Left cardiac atrium (tissue), 4 donors: Measurements from ENCODE around the gene ADSS2. TPM values are rescaled to one million over a fixed set of nuclear protein-coding genes. Genes with fewer than 3 reads are reported as not detected.
"Not testable (repeated sequence)": the region's sequence is repeated elsewhere in the genome, so short reads cannot be mapped to it uniquely, and the experiment has no call there.

ENCODE experiments used
- ATAC-seq, 2 donors: fragments of 200-7000 bp; cut with Tn5 transposase; one replicate each; pipeline ENCODE4 v1.9.1; 2020; ENCODE audit warnings: mild to moderate bottlenecking in 2 of 2, moderate library complexity in 2 of 2
- DNase-seq: peaks from one replicate; pipeline ENCODE4 v3.0.0-alpha.2; 2020
- intact Hi-C, 2 donors: fragments of 100-400 bp; cut with DNase I; formaldehyde crosslinking; loops; one replicate each; pipeline versions ENCODE4 v1.14.1 to v1.15.1; 2022 to 2023
- total RNA-seq, 2 donors: library from RNA; stranded (reverse); fragmentation: NEBNext Ultra II Directional; extraction: Animal tissue kit (Norgen Biotek cat#: 25700); gene quantifications; one replicate each; pipeline ENCODE4 v1.2.1, GENCODE V29; 2021
- donor health status: DM: no; HTN: yes; CAD: no.
- donor health status: DM: no; HTN: yes; CAD: no; lungs with severe emphysema.
- donor health status: DM: yes; HTN: yes; CAD: no.
- donor health status: Dilated cardiomyopathy.

Gene ADSS2
- total RNA-seq, 2 donors from 2014 or later, result 8.5 to 16.5 TPM

DNA sequence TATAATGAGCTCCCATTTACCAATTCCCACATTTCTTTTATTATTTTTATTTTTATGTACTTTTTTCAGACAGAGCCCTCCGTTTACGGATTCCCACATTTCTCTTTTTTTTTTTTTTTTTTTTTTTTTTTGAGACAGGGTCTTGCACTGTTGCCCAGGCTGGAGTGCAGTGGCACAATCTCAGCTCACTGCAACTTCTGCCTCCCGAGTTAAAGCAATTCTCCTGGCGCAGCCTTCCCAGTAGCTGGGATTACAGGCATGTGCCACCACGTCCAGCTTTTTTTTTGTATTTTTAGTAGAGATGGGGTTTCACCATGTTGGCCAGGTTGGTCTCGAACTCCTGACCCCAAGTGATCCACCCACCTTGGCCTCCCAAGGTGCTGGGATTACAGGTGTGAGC, 77.2 kb downstream of the ADSS2 start:
- ATAC-seq, DNase-seq, intact Hi-C loops: not testable (repeated sequence)

DNA sequence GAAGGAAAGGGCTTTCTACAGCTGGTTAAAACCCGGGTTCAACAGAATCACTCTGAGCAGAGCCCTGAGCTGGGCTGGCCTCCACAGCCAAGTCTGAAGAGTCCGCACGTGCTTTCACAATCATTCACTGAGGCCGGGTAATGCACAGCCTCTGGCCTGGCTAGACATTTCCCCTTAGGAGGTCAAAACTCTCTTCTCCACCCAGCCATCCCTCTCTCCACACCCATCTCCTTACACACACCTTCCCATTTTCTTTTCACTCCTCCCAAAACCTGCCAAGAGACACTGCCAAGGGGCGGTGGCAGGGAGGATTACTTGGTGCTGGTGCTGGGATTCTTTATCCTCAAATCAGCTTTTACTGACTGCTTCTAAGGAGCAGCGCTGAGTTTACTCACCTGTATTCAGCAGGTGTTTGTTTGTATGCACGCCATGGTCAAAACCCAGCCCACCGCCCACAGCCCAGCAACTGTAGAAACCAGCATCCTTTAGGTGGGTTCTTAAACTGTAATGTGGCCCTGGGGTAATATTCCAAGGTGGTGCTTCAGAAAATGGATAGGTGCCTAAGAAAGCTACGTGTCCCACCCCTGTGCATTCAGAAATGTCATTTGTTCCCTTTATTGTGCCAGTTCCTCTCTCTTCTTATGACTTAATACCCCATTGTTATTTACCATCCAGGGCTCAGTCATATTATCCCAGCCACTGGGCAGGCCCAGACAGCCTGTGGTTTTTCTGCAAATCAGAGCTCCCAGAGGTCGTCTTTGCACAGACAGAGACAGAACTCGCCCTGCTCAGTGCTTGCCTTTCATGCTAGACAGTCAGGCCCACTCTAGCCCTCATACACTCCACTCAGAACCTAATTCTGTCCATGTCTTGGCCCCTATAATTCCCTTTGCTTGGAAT, 80.2 kb downstream of the ADSS2 start:
- ATAC-seq, result peak in 1 of 2 donors; percentile 33
- intact Hi-C loops, result no loop called here

DNA sequence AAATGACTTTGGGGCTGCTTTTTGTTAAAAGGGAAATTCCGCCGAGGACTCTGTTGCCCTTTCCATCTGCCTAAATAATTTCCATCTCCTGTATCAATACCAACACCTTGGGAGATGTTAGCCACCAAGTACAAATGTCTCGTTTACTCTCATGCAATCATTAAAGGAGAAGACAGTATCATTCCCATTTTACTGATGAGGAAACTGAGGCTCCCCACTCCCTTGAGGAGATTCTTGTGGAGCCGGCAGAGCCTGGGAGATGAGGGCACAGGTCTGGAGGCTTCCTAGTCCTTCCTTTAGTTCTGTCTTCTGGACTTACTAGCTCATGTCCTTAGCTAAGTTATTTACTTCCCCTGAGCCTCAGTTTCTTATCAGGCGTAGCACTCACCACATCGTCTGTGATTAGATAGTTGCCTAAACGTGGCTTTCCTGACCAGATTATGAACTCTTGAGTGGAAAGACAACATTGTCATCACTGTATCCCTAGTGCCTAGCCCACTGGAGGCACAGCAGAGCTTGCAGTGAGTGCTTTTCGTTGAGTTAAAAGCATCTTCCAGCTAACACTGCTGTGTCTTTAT, 81.6 kb downstream of the ADSS2 start:
- intact Hi-C loops, result no loop called here
- ATAC-seq, result no peak
- no peak for DNase-seq

More for the DNA sequence above, 80.2 kb downstream of the ADSS2 start:
- no peak for DNase-seq

DNA sequence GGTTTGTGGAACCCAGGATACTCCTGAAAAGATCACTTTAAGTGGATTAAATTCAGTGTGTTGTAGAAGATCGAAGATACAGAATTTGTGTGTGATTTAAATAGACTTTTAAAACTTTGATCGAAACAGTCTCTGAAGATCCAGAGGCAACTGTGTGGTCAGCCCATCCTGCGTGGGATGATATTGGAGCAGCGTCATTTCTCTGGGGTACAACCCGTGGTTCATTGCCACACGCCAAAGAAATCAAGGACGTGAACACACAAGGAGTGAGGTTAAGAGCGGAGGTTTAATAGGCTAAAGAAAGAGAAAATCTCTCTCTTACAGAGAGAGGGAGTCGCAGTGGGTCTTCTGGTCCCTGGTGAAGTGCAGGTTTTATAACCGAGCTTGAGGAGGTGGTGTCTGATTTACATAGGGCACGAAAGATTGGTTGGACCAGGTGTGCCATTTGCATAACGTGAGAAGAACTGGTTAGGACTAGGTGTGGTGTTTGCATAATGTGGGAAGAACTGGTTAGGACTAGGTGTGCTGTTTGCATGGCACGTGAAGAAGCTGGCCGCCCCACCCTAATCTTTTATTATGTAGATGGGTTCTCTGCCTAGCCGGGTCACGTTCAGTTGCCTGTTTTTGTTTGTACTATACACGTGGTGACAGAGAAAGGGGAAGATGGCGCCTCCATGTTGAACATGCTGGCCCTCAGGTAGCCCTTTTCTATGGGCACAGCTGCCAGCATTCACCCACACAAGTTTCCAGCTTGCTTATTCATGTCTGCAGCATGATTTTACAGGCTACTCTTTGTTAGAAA, 82.3 kb downstream of the ADSS2 start:
- DNase-seq, result no peak
- intact Hi-C loops, result no loop called here
- no peak for ATAC-seq

DNA sequence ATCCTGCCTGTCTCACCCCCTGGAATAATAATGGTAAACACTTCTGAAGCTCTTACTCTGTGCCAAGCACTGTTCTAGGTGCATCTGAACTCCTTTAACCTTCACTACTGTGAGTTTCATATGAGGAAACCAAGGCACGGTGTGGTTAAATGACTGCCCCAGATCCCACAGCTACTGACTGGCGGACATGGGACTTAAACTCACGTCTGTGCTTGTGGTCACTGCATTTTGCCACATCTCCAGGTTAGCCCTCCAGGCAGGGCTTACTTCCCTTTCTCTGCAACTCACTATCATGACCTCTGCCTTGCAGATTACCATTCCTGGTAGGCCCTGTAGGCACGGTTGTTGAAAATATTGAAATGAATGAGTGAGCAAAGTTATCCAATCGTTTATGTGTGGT, 83.4 kb downstream of the ADSS2 start:
- no peak for DNase-seq
- ATAC-seq, result no peak
- intact Hi-C loops, result no loop called here

DNA sequence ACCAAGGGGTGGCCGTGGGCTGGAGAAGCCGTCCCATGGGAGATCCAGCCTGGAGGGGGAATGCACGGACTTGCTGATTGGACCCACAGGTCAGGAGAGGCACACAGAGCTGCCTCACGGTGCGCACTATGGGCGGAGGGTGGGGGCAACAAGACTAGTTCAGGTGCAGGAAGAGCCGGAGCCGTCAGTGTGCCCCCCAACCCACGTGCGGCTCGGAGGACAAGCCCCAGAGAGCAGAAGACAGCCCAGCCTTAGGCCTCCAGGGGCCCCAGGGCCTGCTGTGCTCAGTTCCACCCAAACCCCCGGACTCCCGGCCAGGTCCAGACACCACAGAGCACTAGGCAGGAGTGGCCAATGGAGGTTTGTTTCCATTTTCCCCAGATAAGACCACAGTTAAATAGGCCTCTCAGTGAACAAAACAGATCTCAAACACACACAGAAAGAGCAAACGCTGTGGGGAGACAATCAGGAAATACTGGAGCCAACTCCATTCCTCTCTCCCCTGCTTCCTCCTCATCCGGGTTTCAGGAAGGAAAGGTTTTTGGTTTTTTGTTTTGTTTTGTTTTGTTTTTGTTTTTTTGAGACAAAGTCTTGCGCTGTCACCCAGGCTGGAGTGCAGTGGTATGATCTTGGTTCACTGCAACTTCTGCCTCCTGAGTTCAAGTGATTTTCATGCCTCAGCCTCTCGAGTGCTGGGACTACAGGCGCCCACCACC, 84.2 kb downstream of the ADSS2 start:
- DNase-seq, result no peak
- ATAC-seq, result no peak
- intact Hi-C loops, result no loop called here

DNA sequence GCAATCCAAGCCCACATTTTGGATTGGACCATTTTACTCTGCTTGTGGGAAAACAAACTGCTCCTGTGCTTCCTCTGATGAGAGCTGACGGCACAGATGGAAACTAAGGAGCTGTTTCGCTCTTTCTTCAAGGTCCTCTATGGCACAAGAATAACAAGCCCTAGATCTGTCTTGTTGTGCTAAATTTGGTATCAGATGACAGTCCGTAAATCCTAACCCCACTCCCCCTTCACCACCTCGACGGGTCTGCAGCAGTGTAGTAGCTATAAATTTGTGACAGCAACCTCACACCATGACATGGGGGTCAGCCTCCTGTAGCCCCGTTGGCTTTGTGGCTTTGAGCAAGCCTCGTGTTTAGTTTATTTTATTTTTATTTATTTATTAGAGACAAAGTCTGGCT, 85.9 kb downstream of the ADSS2 start:
- DNase-seq, result no peak
- intact Hi-C loops, result no loop called here
- no peak for ATAC-seq

DNA sequence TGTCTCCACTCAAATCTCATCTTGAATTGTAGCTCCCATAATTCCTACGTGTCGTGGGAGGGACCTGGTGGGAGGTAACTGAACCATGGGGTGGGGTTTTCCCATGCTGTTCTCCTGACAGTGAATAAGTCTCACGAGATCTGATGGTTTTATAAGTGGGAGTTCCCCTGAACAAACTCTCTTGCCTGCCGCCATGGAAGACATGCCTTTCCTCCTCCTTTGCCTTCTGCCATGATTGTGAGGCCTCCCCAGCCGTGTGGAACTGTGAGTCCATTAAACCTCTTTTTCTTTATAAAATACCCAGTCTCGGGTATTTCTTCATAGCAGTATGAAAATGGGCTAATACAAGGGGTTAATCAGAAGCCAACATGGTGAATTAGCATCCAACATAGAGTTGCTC, 86.4 kb downstream of the ADSS2 start:
- ATAC-seq, intact Hi-C loops, DNase-seq: not testable (repeated sequence)

DNA sequence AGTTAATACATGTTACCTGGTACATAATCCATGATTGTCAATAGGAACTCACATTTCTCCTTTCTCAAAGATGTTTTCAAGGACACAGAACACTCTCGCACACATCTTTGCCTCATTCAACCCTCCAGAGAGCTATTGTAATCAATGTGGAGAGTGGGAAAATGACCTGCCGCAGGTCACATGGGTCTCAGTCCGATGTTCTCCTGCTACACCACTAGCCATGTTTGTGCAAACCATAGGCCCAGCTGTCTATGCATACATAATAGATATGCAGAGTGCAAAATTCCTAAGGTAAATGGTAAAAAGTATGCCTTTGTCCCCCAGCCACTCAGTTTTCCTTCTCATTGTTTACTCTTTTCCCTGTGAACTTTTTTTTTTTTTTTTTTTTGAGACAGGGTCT, 89.2 kb downstream of the ADSS2 start:
- no peak for ATAC-seq
- DNase-seq, result no peak

DNA sequence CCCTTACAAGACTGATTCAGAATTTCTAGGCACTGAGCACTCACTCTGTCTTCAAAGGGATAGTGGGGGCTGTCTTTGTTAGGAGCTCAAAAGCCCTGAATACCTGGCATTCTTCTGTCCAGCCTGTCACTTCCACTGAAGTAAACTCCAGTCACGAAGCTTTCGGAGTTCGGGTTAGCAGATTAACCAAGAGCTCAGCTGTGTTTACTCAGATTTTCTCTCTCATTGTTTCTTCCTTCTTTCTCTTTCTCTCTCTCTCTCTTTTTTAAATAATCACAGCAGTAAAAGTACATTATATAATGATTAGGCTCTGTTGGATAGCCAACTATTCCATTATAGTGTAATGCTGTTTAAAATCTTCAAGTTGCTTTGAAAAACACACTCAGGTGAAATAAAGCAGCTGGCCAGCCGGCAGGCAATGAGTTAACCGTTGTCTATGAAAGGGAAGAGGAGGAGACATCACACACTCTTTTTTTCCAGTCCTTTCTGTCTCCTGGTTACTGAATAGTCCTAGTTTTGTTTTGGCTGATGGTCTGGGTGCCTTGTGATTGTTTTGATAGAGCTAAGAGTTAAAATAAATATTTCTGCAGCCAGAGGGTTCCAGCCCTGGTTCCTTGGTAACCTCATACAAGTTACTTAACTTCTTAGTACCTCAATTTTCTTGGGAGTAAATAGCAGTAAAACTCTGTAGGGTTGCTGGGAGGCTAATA, 89.8 kb downstream of the ADSS2 start:
- peak in 1 of 2 donors; percentile 59 for ATAC-seq
- intact Hi-C loops, result no loop called here
- no peak for DNase-seq

More for the DNA sequence above, 89.2 kb downstream of the ADSS2 start:
- intact Hi-C loops, result no loop called here

Other genes starting within 250 kb of the ADSS2 start
- under 1 TPM; 0.59 to 0.71 TPM for gene CATSPERE, start 9.4 kb upstream of the ADSS2 start, total RNA-seq
- 10 to 100 TPM; 20.0 to 22.2 TPM for gene DESI2, start 201.2 kb upstream of the ADSS2 start, total RNA-seq